ENCODE results near the gene TTYH3.

Gene TTYH3

DNA sequence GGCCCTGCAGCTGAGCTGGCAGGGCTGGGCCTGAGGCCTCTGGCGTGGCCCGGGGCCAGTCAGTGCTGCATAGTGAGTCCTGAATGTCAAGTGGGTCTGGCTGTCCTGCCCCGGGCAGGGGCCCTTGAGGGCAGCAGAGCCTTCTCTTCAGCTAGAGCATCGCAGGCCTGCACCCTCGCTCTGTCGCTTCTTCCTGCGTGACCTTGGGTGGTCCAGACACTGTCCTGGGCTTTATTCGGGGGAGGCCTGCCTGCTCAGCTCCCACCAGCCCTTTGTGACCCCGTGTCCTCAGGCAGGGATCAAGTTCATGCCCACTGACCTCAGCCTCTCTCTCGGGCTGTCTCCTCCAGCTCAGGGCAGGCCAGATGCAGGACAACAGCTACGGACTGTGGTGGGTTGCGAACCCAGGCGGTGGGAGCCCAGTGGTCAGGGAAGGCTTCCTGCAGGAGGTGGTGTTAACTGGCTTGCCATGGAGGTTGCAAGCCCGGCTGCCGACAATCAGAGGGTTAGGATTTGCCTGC, 3.4 kb downstream of the TTYH3 start:
- no peak for DNase-seq (ENCODE audit: low read depth)

DNA sequence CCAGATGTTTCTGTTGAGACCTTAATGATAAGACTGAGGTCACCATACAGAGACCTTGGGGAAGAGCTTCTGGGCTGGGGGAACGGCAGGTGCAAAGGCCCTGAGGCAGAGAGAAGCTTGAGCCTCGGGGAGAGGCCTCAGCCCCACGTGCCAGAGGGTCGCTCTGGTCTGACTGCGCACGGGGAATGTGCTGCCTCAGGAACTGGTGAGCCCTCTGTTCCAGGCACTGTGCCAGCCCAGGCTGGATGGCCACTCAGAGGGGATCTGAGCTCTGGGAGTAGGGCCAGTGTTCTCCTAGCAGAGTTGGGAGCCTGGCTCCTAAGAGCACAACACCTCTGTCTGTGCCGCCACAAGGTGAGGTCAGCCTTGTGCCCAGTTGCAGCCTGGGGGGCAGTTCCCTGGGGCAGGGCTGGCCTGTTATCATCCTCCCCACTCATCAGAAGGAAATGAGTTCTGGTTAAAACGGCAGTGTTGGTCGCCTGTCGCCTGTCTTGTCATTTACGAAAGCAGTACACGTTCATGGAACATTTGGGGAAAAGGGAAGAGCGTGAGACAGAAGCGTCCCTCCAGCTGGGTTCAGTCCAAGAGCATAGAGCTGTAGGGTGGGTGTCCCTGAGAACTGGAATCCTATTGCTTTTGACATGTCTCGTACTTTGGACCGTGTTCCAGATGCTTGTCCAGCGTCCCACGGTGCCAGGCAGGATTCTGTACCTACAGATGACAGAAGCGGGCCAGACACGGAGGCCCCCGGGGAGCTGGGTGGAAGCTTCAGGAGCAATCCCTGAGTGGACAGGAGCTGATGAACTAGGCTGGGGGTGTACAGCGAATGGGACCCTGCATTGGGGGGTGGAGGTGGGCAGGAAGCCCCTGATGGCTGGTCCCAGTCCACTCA, 4.3 kb downstream of the TTYH3 start:
- no peak for DNase-seq (ENCODE audit: low read depth)

DNA sequence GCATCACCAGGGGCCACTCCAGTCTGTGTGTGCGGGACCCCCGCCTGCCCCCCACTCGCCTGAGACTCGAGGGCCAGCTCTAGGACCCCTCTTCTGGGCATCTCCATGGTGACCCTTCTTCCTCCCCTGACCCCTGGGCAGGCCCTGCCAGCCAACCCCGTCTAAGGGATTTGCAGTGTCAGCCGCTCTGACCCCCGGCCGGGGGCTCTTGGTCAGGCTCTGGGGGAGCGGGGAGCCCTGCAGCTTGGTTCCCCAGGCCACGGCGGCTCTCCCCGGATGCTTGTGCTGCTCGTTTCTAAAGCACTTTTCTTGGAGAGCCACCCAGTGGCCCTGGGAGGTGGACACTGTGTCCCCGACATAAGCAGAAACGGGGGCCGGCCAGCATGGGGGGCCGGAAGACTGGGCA, 5.3 kb downstream of the TTYH3 start:
- DNase-seq (ENCODE audit: low read depth): no peak

DNA sequence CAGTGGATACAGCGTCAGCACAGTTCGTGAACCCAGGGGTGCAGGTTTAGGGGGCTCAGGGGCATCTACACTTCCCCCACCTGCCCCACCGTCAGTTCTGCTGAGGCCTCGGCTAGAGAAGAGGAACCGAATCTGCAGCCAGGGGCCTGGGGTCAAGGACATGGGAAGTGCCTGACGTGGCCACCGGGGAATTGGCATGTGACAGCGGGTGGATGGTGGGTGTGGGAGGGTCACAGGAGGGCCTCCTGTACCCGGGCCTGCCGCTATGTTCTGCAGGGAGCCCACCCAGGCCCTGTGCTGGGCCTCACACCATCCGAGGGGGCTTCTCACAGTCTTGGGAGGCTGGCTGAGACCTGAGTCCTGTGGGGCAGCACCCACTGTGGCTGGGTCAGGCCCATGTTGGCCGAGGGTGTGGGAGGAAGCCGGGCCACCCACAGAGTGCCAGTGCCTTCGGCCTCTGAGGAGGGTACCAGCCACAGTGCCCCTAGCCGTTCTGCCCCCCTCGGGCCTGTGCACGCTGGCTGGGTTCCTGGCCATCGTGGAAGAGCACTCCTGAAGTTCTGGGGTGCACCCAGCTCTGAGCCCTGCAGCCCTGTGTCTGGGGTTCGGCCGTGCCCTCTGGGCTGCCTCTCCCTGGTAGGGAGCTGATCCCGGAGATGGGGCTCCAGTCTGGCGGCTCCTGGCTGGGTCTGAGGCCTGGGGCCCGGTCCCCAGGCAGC, 5.9 kb downstream of the TTYH3 start:
- no peak for DNase-seq (ENCODE audit: low read depth)

DNA sequence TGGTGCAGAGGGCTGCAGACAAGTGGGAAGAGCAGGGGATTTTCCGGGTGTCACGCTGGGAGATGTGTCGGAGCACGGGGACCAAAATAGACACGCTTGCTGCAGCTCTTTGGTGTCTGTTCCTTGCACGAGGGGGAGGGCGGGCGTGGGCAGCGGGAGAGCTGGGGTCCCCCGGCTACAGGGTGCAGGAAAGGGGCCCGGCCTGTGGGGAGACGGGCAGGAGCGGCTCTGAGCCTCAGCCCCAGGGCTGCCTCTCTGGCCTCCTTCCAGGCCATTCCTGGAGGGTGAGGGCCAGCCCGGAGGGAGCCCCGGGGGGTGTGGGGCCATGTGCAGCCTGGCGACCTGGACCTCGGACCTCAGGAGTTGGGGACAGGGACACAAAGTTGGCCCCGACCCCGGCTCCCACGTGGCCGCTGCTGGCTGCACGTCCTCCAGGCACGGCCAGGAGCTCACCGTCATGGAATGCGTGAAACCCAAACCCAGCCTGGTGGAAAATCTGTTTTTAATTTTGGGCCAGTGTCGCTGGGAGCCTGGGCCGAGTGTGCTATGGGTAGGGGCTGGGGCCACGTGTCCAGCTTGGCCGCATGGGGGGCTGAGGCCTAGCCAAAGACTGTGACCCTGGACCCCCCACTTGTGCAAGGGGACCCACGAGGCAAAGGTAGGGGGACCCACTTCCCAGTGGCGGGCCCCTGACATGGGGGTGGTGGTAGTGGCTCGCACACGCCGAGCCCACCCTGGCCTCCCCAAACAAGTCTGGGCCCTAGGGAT, 6.6 kb downstream of the TTYH3 start:
- DNase-seq (ENCODE audit: low read depth): no peak

DNA sequence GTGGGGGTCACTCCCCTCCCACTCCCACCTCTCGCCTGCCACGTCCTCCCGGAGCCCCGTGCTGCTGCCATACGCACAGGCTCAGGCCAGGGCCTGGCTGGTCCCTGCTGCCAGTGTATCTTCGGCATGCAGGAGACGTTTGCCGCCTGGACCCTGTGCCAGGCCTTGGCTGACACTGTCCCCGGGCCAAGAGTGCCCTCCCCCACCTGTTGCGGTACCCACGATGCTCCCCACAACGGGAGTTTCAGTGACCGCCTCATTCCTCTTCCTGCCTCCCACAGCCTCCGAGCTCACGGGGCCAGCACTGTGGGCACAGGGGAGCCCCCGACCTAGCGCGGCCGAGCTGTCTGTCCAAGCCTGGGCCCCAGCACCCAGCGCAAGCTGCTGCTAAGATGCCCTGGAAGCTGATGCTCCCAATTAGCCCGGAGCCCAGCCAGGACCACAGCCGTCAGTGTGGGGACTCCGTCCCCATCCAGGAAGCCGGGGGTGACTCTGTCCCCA, 7.4 kb downstream of the TTYH3 start:
- no peak for DNase-seq (ENCODE audit: low read depth)

DNA sequence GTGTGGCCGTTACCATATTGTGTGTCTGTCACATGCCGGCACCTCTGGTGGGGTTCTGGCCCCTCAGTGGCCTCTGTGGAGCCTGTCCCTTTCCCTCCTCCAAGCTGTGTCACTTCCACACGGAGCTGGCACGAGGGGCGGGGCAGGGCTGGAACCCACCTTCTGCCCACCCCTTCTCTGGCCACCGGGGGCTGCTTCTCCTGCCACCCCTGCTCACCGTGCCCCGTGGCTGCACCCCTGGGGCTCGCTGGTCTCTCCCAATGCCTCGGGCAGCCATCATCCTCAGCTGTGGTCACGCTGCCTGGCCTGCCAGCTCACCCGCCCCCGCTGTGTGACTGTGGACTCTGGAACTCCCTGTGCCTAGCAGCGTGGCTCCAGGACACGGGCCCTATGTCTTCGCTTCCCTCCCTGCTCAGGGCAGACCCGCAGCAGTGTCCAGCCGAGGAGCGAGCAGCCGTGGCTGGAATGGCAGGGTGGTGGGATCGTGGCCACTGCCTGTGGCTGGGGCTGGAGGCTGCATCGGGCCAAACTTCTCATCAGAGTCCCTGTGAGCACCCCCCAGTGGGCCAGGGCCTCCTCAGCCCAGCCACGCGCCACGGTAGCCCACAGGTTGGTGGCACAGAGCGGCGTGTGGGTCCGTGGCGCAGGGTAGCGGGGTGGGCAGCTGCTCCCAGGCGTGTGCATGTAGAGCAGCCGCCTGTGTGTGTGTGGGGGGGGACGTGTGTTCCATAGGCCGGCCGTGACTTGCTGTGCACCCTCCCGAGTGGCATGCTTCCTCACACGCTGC, 8.1 kb downstream of the TTYH3 start:
- DNase-seq (ENCODE audit: low read depth): no peak

DNA sequence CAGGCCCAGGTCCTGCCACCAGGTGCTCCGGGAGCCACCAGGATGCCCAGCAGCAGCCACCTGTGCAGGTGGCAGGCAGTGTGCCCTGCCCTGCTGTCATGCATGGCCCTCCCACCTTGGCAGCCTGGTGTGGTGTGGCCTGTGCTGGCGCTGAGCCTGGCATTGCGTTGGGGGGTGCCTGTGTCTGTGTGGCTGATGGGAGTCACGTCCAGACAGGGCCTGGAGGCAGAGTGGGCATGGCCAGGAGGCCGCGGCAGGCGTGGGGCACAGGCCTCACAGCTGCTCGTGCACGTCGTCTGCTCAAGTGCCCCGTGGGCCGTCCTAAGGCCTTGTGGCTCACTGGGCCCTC, 8.7 kb downstream of the TTYH3 start:
- no peak for DNase-seq (ENCODE audit: low read depth)

DNA sequence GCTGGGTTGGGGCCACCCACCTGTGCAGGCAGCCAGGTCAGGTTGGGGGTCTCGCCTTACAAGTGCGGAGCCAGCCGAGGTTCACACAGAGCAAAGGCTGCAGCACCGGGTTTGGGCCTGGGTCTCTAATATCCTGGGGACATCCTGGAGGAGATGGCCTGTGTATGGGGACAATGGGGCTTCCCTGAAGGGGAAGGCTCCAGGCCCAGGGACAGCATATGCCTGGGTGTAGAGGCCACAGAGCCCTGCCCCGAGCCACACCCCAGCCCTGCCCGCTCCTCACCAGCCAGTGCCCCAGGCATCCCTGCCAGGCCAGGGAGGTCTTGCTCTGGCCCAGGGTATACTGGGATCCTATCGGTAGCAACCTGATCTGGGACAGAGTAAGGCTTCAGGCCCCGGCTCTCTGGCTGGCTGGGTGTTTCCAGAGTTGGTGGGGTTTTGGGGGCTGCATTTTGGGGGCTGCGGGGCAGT, 9.1 kb downstream of the TTYH3 start:
- DNase-seq (ENCODE audit: low read depth): no peak

DNA sequence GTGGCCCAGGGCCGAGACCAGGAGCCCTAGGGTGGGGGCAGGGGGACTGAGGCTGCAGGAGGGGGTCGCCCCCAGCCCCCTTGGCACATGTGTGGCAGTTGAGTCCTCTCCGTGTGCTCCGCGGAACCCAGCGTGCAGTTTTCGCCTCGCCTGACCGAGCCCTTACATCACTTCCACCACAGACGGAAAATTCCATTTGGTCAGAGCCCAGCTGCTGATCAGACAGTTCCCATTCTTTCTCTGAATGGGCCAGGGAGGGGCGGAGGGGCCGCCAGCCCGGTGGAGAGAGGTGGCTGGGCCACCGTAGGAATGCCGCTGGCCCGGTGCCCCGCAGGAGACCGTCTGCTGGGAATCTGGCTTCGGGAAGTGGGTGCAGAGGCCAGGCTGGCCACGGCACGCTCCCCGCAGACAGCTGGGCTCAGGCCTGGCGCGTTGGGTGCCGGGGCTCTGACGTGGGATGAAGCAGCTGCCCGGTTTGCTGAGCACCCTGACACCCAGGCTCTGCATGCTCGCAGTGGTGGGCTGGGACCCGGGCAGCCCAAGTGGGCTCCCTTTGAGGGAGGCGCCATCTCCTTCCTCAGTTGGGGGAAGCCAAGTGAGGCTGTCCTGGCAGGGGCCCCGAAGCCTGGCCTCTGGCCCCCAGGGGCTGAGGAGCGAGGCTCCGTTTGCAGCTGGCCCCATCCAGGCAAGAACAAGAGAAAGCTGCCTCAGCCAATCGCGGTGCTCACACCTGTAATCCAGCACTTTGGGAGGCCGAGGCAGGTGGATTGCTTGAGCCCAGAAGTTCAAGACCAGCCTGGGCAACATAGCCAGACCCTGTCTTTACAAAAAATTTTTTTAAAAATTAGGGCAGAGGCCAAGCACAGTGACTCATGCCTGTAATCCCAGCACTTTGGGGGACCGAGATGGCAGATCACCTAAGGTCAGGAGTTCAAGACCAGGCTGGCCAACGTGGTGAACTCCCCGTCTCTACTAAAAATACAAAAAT, 9.9 kb downstream of the TTYH3 start:
- DNase-seq (ENCODE audit: low read depth): no peak

DNA sequence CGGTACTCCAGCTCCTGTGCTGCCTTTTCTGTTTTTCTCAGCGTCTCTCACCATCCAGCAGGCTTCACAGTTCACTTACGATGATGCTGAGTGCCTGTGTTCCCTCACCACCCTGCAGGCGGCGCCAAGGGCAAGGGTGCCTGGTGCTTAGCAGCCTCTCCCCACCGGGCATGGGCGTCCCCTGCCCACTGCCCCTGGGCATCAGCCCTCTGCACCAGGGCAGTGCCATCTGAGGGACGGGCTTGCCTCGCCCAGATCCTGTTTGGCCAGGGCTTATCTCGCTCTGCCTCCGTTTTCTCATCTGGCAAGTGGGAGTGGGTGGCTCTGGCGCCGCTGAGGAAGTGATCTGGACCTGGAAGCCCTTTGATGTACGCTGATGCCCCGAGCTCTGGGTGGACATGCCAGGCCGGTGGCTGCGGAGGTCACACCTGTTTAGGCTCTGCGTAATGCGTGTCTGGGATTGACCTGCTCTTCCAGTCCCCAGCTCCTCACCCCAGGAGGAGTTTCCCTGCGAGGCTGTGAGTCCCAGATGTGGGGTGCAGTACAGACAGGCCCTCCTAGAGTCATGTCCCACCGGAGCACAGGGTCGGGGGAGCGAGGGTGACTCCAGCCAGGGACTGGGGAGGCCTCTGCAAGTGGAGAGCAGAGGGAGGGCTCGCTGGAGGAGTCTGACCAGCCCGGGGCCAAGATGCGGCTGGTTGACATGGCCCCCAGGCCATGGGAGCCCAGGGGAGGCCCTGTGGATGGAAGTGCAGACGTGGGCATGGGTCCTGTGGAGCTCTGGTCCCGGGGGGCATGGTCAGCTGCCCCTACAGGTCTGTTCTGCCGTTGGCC, 11.8 kb downstream of the TTYH3 start:
- no peak for DNase-seq (ENCODE audit: low read depth)

DNA sequence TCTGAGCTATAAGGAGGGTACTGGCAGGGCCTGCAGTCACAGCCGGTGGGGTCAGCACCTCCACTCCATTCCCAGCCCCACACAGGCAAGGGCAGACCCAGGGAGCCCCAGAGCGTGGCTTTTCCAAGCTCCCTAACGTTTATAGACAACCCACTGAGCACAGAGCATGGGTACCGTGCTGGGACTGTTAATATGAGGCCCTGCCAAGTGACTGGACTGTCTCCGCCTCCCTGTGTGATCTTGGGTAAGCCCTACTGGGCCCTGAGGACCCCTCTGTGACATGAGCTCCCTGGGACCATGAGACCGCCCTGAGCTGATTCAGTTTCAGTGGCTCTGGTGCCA, 12.4 kb downstream of the TTYH3 start:
- no peak for DNase-seq (ENCODE audit: low read depth)

DNA sequence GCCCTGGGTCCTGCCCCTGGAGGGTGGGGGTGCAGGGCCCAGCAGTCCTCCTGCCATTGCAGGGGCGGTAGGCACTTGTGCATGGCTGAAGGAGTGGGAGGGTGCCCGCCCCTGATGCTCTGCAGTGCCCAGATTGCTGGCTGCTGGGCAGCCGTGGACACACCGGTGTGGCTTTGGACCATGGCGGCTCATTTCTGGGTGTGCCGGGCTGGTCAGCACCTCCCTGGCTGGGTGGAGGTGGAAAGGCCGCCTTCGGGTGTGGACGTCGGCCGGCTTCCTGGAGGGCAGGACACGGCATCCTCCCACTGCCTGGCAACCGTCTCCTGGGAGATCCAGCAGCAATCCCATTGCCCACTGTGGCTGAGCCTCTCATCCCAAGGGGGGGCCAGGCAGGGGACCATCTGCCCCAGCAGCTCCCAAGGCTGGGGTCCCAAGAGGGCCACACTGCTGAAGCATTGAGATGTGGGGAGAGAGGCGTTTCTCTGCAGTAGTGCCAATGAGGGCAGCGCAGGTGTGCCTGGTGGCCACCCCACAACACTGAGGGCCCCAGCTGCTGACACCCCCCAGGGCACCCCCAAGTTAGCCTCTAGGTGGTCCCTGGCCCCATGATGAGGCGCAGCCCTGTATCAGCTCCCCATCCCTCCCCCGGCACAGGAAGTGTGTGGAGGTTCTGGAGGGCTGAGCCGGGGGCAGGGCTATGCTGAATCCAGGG, 12.9 kb downstream of the TTYH3 start:
- no peak for DNase-seq (ENCODE audit: low read depth)

DNA sequence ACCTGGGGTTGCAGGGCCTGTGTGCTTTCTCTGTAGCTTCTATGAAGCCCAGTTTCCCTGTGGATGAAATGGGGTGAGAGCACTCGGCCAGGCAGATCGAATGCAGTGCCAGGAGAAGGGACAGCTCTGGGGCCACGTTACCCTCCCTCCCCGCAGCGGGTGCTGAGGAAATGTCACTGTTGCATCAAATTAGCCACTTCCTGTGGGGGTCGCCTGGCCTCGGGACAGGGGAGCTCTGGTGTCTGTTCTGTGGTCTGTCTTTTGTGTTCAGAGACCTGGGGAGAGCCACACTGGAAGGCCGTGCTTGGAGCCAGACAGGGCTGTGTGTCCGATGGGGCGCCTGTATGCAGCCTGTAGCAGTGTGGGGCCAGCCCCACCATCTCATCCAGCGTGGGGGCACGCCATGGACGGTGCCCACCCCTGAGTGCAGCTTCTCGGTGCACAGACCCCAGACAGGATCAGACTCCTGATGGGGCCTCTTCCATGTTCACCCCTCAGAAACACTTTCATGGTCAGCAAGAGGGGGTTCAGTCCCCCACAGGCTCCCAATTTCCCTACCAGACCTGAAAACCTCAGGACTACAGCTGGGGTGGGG, 13.6 kb downstream of the TTYH3 start:
- DNase-seq (ENCODE audit: low read depth): no peak

DNA sequence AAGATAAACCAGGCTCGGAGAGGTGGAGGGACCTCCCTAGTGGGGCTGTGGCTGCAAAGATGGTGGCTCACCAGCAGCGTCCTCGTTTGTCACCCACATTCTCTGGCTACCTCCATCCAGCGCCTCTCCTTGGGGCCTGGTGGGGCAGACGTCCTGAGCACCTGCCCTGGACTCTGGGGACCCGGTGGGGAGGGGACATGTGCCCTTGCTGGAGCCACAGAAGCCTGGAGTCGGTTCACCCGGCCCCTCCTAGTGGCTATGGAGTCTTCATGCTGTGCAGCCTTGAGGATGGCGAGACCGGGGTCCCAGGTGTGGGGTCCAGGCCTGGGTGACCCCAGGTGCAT, 14.5 kb downstream of the TTYH3 start:
- DNase-seq (ENCODE audit: low read depth): no peak

DNA sequence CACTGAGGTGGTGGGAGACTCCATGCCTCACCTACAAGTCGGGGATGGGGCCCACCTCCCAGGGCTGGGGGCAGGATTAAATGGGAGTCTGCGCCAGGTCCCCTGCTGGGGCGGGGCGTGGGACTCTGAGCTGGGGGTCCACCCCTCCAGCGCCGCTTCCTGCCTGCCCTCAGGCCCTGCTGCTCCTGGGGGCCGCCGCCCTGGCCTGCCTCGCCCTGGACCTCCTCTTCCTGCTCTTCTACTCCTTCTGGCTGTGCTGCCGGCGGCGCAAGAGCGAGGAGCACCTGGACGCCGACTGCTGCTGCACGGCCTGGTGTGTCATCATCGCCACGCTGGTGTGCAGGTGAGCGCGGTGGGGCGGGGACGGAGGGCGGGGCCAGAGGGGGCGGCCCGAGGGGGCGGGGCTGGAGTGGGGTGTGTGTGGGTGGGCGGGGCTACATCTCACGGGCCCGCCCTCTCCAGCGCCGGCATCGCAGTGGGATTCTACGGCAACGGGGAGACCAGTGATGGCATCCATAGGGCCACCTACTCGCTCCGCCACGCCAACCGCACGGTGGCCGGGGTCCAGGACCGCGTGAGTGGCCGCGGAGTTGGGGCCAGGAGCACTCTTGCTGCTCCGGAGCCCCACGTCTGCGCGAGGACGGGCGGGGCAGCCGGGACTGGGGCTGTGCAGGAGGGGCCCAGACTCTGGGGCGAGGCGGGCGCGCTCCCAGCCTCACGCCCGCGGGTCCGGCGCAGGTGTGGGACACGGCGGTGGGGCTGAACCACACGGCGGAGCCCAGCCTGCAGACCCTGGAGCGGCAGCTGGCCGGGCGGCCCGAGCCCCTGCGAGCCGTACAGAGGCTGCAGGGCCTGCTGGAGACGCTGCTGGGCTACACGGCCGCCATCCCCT, 15.1 kb downstream of the TTYH3 start:
- DNase-seq (ENCODE audit: low read depth): no peak

DNA sequence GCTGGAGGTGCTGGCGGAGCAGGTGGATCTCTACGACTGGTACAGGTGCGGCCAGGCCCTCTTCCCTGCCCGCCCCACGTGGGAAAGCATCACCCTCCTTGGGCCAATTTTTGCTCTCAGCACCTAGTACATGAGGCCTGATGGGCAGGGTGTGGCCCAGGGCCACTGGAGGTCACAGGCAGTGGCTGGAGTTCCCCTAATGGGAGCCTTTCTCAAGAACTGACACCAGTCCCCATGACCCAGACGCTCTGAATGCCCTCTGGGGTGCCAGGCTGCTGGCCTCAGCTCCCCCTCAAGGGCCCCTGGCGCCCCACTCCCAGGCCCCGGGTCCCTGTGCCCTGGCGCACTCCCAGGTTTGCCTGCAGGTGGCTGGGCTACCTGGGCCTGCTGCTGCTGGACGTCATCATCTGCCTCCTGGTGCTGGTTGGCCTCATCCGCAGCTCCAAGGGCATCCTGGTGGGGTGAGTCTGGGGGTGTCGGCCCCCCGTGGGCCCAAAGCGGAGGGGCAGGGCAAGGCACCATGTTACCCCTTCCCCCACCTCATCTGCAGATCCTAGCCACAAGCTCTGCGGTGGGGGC, 15.9 kb downstream of the TTYH3 start:
- no peak for DNase-seq (ENCODE audit: low read depth)

Data from stimulated activated CD8-positive, alpha-beta memory T cell treated with anti-CD3 and anti-CD28 coated beads, Interleukin-7, amount 100 ng/mL, for 24 hours (primary cell).